NCI-H2107 (cell line): ENCODE data around the gene LENG9.

Experiments used
- DNase-seq: peaks from one replicate; lab custom pipeline; 2025; lab: John Stamatoyannopoulos, UW

Gene LENG9

DNA sequence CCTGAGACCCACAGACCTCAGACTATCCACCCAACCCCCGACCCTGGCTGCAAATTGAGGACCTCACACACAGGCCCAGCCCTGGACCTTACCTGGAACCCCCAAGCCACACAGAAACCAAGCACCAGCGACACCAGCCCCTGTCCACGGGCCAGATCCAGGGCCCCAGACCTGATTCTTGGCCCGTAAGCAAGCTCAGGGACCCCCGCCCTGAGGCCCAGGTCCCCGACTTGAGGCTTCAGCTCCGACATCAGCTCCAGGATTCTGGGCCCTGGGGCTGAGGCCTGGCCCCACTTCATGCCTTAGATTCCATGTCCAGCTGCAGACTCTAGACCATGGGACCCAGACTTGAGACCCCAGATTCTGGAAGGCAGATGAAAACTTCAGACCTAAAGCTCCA is 42.1 kb downstream of the LENG9 start:
- DNase-seq, result no peak

DNA sequence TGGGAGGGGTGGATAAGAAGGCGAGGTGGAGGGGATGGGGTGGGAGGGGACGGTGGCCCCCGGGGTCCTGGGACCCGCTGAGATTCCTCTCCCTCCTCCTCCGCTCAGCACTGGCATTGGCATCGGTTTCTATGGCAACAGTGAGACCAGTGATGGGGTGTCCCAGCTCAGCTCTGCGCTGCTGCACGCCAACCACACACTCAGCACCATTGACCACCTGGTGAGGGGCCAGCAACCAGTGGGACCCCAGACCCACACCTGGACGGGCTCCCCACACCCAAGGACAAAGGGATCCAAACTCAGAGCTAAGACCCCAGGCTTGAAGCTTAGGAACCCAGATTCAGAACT is 42.4 kb downstream of the LENG9 start:
- no peak for DNase-seq

DNA sequence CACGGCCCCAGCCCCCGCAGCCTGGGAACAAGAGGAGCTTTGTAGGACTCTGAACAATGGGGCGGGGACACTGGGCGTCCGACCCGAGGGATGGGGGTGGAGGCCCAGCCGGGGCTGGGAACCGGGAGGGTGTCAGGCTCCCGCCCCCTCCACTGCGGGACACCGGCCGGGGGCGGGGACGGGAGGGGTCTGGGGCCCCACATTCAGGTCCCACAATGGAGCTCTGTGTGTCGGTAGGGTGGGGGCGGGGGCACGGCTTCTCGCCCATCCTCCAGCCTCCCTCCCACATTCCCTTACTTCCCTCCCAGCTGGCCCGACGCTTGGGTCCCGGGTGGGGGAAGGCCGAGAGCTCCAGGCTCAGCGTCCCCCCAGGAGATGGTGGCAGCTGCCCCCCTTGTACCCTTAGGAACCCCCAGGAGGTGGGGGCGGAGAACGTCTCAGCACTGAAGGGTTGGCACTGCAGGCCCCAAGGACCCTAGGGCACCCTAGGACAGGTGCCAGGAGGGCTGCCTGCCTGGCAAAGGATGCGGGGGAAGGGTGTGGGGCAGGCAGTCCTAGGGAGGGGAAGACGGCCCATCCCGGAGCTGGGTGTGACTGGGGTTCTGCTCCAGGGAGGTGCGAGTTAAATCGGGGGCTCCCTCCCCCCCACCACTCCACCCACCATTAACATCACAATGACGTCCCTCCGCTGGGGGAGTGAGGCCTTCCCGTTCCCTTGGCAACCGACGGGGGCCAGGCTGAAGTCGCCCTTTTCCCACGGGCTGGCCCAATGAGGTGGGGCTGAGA is 43.0 kb downstream of the LENG9 start:
- no peak for DNase-seq

DNA sequence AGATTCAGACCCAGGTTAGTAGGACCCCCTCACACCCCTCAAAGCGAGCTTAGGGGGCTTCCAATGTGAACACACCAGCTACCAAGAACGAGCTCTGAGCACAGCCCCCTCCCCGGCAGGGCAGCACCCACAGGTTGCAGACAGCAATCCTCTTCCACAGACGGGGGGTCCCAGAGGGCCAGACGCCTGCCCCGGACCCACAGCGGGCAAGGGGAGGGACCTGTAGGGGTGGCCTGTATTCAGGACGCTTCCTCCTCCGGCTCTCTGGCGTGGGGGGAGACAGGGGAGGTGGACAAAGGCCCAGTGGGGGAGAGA is 43.6 kb downstream of the LENG9 start:
- no peak for DNase-seq

DNA sequence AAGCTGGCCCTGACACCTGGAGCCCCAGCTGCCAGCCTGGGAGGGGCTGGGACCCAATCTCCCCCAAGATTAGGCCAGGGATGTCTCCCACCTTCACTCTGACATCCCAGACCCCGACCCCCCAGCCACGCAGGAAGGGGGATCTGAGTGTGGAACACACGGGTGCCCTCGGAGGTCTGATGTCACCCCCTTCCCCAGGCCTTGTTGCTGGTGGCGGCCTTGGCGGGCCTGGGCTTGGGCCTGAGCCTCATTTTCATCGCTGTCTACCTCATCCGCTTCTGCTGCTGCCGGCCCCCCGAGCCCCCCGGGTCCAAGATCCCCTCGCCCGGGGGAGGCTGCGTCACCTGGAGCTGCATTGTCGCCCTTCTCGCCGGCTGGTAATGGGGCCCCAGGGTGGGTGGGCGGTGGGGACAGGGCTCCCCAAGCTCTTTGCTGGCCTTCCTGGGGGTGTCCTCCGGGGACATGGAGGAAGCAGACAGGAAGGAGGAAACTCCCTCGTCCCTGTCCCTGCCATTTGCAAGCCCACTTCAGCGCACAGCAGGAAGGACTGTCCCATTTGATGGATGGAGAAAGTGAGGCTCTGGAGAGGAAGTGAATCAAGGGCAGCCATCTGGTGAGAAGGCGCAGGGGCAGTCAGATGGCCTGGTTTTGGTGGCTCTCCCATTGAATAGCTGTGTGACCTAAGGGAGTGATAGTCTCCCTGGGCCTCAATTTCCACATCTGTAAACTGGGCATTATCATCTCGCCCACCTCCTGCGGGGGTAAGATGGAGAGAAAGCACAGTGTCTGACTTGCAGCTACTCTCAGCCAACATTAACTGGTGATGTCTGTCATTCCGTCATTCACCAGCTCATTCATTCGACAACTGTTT is 44.4 kb downstream of the LENG9 start:
- DNase-seq, result no peak

DNA sequence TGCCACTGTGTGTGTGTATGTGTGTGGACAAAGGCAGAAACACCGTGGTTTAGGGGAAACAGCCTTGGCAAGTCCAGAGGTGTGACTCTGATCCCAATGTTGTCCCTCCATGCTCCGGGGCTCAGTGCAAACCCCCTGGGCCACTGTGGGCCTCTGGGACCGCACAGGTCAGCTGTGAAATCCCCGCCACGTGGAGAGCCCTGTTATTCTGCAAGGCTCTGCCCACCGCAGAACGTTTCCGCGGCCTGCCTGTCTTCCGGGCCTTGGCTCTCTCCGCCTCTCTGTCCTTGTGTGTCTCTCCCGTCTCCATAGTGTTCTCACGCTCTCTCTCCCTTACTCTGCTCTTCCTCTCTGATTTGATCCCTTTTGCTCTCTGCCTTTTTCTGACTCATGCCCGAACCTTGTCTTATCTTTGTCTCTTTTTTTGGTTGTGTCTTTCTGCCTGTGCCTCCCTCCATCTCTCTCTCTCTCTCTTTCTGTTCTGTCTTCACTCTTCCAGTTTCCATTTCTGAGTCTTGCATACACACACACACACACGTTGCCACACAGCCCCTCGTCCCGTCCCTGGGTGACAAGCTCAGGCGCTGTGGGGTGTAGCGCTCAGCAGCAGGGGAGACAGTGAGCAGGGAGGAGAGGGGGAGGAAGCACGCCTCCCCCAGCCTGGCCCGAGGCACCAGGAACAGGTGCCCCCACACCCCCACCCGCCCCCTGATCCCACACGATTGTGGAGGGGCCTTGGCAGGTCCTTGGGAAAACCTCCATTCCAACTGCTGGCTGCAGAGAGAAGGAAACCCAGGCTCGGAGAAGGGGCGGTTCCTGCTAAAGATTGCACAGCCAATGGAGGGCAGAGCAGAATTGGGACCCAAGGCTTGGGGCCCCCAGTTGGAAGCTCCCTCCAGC is 45.3 kb downstream of the LENG9 start:
- DNase-seq, result no peak

DNA sequence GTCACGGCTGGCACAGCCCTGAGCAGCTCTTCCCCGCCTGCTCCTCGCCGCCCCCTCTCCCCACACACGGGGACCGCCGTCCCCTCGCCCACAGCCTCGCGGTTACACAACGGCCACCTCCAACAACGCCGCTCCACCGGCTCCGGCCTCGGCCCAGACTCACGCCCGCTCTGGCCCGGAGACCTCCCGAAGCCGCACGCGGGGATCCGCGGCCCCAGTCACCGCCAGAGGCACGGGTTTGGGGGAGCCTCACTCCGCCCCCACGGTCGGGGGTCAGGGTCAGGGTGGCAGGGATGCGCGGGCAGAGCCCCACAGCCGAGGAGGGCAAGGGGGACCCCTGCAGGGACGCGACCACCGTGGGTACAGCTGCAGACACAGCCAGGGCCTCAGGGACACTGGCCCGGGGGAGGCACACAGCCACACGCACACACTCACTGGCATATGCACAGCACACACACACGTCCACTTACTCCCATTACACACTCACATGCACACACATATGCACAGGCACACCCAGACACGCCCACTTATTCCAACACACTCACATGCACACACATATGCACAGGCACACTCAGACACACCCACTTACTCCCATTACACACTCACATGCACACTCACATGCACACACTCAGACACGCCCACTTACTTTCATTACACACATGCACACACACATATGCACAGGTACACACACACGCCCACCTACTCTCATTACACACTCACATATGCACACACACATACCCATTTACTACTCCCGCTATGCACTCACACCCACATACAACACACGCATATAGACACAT is 46.7 kb downstream of the LENG9 start:
- no peak for DNase-seq

DNA sequence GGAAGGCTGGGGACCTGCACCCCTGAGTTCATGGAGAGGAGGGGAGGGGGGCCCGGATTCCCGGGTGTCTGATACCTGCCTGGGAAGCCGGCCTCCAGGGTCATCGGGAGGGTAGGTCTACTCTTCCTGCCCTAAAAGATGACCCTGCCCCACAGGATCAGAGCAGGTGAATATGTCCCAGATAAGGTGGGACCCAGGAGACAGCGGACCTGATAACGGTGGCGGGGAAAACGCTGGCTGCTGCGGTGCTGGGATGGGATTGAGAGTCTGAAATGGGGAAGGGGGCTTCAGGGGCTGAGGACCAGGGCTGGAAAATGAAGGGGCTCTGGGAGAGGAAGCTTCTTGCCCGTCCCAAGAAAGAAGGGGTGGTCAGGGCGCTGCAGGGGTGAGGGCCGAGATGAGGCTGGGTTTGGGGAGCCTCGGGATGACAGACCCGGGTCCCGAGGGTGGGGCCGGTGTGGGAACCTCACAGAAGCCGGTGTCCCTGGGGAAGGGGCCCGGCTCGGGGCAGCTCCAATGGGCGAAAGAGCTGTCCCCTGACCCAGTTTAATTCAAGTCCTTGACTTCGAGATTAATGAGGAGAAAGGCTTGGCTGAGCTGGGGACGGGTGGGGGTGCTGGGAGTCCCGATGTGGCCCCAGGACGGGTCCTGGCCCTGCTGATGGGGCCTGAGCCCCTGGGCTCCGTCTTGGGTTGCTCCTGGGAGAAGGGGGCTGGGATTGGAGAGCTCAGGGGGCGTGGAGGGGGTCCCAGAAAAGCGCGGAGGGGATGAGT is 47.5 kb downstream of the LENG9 start:
- DNase-seq, result no peak

DNA sequence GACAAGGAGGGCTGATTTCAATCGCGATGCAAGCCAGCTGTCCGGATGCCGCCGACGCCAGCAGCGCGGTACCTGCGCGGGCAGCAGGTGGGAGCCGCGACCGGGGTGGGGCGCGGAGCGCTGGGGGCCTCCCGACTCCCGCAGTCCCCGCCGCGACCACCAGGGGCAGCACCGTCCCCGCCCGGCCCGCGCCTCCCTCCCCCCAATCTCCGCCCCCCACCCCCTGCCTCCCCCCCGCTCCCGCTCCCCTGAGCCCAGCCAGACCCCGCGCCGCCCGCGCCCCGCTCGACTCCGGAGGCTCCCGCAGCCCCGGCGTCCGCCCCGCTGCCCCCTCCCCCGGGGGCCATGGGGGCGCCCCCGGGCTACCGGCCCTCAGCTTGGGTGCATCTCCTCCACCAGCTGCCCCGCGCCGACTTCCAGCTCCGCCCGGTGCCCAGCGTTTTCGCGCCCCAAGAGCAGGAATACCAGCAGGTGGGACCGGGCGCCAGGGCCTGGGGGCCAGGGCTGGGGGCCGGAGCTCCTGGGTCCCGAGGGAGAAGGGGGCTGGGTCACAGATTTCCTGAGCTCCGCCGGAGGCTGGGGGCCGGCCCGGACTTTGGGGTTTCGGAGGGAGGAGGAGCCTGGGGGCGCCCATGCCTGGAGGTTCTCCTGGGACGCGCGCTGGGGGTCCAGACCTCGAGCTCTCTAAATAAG is 48.2 kb downstream of the LENG9 start, which contains the start of gene TTYH1:
Gene TTYH1 (plus strand): TSS at position 257 of the 693 bp plus-strand sequence. CDS start 89 bp downstream, at position 346.
- no peak for DNase-seq

DNA sequence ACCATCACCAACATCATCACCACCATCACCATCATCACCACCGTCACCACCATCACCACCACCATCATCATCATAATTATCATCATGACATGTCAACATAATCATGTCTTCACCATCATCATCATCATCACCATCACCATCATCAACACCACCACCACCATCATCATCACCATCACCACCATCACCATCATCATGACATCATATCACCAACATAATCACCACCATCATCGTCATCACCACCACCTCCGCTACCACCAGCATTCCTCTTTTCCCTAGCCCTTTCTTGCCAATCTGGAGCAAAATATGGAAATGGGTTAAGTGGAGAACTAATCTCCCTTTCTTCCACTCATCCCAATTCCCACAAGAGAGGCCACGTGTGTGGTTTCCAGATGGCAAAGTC is 49.4 kb downstream of the LENG9 start:
- no peak for DNase-seq

DNA sequence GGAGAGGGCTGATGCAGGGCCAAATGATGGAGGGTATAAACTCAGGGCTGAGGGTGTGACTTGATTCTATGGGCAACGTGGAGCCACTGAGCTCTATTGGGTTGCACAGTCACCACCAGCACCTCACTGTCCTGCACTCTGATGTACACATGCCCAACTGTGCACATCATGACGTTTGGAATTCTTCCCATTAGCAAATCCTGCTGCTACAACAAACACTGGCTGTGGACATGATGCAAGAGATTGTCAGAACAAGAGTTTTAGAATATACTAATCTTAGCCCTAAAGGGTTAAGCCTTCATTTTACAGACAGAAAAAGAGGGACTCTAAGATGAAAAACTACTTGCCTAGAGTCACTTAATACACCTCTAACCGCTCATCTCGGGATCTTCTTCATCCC is 50.7 kb downstream of the LENG9 start:
- no peak for DNase-seq
